NCI-H82 (cell line): Measurements from ENCODE around the gene PTPRN2.

Experiments used
- DNase-seq: peaks from one replicate; lab custom pipeline; 2025; lab: John Stamatoyannopoulos, UW

PTPRN2 gene

DNA sequence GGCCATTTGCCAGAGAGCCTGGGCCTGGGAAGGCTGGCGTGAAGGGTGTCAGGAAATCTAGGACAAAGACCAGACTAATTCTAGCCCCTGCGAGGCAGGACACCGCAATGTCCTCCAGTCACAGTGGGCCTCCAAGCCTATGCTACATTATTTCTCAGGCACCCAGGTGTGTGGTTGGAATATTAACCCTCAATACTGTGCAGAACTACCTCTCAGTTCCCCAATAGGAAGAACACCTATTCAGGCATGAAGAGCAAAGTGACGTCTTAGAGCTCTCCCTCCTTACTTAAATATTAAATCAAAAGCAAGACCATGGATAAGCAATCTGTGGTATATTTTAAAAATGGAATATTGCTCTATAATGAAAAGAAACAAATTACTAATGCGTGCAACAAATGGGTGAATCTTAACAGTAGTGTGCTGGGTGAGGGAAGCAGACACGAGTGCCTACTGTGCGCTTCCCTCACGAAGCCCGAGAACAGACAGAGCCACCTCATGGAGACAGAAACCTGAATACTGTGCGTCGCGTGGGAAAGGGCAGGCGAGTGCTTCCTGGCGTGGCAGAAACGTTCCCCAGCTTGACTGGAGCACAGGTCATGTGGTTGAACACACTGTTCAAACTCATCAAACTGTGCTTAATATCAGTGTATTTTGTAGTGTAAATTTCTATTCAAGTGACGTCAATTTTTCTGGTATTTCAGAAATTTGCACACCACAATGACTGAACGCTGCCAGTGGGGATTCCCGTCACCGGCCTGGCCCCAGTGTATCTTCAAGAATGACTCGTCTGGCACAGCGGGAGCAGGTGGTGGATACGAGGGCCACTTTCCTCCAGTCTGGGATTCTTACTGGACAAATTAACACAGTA lies 15.5 kb upstream of the PTPRN2 start:
- DNase-seq, result no peak

DNA sequence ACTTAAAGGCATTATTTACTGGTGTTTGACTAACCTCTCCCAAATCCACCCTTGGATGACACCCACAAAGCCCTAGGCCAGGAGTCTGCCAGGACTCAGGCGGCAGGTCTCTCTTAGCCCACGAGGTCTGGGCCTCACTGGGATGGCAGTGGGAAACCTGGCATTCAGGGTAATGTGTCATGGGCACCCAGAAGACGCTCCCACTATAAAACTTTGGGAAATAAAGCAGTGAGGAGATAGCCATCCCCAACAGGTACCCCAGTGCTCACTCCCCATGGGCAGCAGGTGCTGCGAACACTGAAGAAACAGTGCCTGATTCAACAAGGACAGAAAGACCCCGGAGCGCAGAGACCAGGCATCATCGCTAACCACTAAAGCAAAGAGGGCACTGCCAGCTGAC lies 14.4 kb upstream of the PTPRN2 start:
- DNase-seq, result no peak

DNA sequence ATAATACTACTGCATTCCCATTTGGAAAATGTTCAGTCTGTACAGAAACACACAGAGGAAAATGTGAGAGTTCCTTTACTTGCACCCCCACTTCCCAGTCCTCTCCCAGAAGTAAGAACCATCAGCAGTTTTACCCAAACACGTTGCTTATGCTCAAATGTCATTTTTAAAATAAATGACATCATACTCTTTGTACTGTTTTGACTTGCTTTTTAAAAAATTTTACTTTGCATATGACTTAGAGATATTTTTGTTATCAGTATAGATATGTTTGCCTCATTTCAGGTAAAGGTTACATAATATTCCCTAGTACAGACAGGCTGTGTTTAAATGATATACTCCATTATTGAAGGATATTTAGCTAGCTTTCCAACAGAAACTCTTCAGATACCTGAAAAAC lies 13.5 kb upstream of the PTPRN2 start:
- DNase-seq, result no peak

DNA sequence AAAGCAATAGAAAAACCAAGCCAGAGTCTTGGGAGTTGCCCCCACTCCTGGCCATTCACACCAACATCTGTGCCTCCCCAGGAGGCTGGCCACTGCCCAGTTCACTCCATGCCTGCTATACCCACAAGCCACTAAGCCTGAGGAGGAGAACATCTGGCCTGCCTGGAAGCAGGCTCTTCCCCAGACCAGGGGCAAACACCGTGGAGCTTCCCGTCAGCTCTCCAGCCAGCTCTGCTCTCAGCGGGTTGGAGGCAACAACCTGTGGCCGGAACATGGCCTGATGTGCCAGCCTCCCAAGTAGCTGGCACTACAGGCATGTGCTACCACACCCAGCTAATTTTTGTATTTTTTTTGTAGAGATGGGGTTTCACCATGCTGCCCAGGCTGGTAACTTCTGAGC lies 9.1 kb upstream of the PTPRN2 start:
- no peak for DNase-seq

DNA sequence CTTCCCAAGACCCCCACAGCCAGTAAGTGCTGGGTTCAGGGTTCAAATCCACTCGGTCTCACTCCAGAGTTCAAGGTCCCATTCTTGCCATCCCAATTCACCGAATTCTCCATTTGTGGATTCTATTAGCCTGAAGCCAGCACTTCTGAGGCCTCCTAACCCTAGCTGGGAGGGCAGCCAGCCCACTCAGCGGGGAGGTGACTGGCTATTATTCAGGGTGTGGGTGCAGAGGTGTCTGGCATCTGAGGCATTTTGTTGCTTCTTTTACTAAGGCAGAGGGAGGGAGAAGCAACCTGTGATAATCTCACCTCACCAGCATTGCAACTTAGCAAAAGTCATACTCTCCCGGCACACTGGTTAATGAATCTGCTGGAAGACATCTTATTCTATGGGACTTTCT lies 8.7 kb upstream of the PTPRN2 start:
- DNase-seq, result no peak

DNA sequence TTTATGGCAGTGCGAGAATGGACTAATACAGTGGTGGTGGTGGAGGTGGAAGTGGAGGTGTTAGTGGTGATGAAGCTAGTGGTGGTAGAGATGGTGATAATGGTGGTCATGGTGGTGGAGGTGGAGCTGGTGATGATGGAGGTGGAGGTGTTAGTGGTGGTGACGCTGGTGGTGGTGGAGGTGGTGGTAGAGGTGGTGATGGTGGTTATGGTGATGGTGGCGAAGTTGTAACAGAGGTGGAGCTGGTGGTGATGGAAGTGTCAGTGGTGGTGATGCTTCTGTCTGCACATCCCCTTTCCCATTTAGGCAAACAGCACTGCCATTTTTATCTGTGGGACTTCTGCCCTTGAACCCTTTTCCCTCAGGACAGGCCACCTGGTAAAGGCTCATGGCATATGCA lies 7.4 kb upstream of the PTPRN2 start:
- DNase-seq, result no peak

DNA sequence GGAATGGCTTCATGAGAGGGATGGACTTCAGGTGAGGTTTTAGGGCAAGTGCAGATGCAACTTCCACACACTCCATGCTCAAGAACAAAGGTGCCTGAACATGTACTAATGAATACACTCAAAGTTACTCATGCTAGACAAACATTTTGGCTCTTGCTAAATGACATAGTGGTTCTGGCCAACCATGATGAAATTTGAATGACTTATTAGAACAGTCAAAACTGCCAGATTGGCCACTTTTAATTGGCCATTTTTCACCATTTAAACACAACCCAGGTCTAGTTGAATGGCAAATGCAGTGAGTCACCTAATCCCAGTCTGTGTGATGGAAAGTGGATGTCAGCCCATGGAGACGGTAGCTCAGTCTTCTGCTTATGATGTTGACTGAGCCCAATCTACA lies 4.9 kb upstream of the PTPRN2 start:
- DNase-seq, result no peak

DNA sequence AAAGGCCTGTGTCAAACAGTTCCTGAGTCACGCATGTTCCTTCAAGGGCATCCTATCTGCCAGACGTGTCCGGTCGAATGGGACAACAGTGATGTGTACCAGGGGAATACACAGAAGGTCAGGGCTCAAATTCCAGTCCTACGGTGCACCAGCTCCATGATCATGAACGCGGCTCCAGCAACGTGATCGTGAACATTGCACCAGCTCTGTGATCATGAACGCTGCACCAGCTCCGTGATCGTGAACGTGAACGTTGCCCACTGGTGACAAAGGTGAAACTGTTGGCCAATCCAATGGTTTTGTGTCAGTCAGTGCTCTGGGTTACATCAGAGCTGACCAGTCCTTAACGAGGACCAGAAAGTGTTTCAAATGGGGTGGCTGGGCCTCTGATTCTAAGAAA lies 4.3 kb upstream of the PTPRN2 start:
- no peak for DNase-seq

DNA sequence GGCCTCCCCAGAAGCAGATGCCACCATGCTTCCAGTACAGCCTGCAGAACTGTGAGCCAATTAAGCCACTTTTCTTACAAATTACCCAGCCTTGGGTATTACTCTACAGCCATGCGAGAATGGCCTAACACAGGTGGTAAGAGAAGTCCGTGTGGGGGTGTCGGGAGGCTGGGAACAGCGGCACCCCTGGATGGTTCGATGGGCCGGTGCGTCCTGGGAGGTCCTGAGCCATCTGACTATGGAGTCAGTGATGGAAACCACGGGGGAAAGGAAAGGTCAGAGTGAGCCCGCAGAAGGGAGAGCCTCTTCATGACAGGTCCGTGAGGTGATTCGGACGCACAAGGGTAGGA lies 2.5 kb upstream of the PTPRN2 start:
- no peak for DNase-seq

DNA sequence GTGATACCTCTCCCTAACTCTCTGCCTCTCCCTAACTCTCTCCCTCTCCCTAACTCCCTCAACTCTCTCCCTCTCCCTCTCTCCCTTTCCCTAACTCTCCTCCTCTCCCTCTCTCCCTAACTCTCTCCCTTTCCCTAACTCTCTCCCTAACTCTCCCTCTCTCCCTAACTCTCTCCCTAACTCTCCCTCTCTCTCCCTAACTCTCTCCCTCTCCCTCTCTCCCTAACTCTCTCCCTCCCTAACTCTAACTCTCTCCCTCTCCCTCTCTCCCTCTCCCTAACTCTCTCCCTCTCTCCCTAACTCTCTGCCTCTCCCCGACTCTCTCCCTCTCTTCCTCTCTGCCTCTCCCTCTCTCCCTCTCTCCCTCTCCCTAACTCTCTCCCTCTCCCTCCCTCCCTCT lies 2.0 kb upstream of the PTPRN2 start:
- no peak for DNase-seq

DNA sequence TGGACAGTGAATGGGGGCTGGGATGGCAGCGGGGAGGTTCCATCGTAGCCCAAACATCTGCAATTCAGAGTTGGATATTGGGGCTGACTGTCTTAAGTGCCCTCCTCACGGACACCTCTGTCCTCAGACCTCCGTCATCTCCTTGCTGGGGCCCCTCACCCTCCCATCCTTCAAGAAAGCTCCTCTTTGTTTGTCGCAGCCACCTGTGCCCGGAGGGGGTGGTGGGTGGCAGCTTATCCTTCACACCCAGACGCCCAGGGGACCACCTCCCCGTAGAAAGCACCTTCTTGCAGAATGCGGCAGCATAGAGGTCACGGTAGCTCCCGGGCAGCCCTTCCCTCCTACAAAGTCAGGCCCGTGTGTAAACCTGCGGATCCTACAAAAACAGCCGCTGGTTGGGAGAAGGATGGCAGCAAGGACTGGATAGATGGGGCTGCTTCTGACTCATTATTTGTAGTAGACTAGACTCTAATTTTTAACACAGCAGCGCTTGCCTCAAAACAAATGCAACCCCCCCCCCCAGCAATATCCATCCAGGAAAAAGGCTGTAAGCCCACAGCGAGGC lies 1.3 kb upstream of the PTPRN2 start:
- no peak for DNase-seq

DNA sequence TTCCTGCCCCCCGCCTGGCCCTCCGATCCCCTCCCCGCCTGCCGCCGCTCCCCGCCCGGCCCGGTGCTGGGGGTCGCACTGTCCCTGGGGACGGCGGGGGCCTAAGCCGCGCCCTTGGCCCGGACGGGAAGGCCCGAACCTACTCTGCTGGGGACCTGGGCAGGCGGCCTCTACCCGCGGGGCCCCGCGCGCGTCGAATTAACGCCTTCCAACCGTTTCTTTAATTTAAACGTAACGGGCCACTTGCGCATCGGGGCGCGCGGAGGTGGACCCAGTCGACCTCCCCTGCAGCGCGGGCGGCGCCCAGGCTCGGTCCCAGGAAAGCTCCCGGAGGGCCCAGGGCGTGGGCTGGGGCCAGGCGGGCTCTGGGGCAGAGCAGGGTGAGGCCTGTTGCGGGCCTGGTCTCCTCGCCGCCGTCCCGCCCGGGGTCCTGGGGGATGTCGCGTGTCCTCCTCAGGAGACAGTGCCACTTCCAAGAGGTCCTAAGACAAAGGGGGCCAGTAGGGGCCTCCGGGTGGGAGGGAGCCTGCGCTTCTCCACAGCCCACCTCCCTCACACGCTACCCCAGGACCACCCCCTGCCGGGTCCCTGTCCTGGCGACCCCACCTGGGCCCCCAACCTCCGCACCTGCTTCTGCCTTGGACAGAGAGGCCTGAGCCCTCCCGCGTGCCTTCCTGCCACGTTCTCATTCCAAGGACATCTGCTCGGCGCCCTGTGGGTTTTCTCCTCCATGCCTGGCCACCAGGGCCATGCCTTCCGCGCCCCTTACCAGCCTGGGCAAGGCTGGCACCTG lies 658 bp upstream of the PTPRN2 start:
- DNase-seq, result no peak

DNA sequence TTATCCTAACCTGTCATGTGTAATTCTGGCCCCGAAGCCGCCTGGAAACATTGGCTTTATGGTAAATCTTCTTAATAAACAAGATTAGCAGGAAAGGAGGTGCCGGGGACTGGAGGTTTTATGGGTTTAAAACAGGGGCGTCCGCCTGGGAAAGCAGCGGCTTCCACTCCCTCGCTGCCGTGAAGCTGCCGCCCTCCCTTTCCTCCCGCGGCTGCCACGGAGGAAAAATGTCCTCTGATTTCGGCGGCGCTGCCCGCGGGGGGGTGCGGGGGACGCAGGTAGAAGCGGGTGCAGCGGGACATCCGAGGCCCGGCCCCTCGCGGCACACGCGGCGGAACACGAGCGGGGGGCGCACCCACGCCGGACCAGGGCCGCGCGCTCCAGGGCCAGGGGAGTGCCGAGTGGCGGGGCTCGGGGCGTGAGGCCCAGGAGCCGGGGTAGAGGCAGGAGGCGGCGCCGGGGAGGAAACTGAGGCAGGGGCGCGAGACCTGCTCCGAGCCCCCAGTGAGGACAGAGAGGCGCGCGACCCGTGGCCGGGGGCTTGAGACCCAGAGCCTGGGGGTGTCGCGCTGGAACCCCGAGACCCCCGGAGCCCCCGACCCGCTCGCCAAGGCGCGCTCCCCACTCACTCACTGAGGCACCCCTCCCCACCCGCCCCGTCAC lies 993 bp downstream of the PTPRN2 start:
- peak; percentile 36 for DNase-seq

DNA sequence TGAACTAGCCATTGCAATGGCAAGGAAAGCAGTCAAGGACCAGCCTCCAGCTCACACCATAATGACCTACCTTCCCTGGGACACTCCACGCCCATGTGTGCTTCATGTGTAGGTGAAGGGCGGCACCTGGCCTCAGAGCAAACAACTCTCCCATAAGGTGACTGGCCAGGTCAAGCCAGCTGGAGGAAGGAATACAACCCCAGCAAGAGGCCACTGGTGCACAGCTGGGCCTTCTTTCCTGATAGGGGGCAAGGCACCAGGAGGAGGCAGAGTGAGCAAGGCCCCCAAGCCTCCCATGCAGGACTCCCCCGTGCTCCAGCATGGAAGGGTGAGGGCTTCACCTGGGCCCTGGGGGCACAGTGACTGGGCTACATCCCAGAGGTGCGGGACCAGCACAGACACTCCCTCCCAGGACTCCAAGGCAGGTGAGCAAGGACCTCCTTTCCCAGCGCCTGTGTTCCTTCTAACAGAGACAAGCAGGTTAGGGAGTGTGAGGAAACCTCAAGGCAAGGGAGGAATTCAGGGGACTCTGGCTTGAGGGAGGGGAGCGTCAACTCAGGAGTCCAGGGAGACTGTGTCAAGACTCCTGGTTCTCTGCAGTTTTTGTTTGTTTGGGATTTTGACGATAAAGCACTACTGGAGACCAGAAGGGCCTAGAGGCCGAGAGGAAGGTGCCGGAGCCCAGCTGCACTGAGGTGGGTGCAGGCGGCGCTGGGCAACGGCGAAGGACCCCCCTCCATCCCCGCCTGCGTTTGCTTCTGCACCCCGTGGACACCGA lies 1.7 kb downstream of the PTPRN2 start:
- no peak for DNase-seq

DNA sequence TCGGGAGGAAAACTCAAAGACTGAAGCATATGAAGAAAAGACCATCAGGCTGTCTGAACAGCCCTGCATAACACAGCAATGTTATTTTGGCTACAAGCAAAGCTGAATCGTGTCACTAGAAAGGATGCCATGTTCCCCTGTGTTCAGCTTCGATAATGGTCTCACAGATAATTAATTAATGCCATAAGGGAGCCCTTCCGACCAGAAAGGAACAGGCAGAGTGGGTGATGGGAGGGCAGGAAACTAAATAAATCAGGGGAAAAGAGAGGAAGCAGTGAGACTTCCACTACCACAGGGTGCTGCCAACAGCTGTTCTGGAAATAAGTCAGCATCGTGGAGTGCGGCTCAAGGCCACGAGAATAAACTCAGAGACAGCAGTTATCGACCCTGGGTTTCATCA lies 3.2 kb downstream of the PTPRN2 start:
- no peak for DNase-seq

DNA sequence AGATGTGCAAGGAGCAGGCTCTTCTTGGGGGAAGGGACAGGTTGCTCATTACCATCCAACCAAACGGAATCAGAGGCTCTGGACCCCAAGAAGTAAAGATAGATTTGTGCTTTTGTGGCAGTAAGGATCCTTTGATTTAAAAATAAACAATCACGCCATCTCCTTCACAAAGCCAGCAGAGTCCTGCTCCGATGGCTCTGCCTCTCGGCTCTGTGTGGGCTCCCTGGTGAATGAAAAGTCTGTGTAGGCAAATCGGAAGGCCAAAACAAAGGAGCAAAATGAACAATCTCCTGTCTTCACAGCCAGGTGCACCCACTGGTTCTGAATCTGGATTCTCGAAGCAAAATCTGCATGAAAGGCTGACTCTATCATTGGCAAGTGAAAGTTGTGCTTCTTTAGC lies 3.8 kb downstream of the PTPRN2 start:
- DNase-seq, result no peak

DNA sequence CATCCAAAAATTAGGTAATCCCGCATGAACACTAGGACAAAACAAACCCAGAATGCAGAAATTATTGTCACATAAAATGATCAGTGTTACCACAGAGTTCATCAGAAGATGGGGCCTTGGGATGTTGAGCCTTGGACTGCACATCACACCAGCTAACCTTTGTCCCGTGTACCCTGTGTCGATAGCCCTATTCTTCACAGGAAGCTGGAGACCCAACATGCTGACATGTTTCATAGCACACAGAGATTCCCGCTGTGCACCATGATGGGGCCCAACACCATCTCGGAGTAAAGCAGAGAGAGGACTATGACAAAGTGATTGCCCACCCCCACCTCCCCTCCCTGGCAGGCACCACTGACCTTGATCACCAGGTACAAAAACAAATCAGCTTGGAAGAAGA lies 4.5 kb downstream of the PTPRN2 start:
- no peak for DNase-seq

DNA sequence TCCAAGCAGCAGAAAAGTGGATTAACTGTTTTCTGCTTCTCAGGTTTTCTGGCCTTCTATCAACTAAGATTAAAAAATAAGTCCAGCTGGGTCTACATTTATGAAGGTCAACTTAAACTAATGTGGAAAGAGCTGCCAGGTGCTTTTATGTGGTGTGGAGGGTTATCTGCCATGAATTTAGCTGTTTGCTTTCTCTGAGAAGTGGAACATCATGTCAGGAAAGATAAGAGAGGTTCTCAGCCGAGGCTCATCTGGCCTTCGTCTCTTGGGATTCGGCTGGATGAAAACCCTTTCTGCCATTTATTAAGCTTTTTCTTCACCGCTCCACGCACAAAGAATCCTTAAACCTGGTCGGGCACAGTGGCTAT lies 5.5 kb downstream of the PTPRN2 start:
- no peak for DNase-seq

DNA sequence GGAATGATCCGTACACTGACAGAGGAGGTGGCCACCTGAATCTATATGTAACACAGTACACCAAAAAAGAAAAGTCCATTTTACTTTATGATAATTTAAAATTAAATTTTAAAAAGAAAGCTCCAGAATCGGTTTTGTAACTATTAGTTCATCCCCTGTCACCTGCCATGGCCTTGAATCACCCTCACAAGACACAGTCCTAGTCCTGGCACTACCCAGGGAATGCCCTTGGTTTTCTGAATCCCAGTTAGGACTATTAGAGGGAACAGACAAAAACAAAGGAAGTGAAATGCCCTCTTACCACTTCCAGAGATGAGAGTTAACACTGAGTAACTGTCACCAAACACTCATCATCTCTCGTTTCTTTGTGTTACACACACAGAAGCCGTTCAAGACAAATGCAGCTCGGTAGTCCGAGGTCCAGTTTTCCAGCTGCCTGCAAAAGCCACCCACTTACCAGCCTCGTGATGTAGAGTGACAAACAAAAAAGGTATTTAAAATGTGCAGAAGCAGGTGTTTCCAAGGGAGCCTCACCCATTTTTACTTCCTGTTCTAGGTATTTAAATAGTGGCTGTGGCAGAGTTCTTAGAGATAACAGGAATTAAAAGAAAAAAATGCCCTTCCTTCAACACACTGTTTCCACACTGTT lies 6.1 kb downstream of the PTPRN2 start:
- DNase-seq, result no peak

DNA sequence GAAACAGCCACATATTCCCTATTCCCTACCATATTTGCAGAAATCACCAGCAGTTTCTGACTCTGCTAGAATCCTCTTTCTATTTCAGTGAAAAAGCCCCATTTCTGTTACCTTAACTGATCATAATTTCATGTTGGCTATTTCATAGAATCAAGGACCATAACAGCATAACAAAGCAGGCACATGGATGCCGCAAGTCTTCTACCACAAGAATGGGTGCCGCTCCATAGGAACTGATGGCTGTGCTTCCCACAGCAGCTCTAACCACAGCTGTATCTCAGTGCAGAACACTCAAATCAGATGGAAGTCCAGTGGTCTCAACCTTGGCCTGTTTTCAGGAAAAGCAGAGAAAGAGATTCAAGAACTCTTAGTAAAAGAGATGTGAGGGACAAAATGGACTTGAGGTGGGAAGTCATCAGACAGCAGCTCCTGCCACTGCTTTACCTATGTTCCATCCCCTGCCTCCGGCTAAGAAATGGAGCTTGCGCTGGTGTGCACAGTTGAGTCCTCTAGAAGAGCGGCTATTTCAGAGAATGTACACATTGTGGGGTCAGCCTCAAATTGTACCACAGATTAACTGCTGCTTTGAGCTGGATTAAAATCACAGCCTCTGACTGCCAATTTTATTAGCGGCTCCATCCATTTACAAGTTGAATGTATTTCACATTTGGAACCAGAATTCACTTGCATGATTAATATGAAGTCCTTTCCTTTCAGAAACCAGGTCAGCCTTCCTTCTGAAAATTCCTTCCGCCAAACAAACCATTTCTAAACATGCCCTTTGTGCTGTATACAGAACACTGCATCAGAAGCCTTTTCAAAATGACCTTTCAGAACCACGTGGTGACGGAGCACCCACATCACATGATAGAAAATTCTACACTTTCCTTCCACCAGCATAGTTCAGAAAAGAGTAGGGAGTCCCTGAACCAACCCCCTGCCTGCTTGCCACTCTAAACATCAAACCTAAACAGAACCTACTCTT lies 7.7 kb downstream of the PTPRN2 start:
- no peak for DNase-seq
